ENCODE results near the gene MTA1.

MTA1 gene

DNA sequence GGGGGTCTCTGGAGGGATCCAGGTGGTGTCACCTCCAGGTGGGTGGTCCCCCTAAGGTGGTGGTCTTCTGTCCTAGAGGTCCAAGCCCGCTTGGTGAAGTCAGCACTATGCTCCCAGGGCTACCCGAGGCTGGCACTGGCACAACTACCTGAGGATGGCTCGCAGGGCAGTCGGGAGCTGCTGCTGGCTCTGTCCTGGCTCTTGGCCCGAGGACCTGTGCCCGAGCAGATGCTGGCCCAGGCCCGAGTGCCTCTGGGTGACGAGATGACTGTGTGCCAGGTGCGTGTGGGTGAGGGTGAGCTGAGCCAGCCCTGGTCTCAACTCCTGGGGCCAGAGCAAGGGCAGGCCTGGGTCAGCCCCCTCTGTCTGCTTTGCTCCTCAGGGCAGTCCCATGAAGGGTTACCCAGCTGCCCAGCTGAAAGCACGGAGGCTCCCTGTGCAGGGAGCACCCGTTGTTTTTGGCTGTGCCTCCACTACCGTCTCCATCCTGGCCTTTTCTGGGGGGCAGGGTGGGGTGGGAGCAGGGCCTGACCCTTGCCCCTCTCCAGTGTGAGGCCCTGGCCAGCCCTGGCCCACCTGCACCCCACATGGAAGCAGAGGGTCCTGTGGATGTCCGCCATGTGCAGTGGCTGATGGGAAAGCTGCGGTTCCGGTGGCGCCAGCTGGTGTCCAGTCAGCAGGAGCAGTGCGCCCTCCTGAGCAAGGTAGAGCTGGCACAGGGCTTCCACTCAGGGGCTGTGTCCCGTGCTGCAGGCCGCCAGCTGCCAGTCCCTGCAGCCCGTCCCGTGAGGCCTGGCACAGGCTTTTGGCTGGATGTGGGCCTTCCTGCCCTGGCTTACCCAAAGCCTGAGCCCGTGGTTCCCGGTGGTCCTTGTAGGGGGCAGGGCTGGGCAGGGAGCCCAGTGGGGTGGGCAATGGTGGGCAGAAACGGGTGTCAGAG, 72.7 kb downstream of the MTA1 start:
- Histone ChIP-seq H3K4me1 (ENCODE audit: insufficient read depth, low read length) (peaks cover 4% of the 10 kb centered on the region; the same call in 1 of the 2 replicates), H3K27ac (ENCODE audit: low read length) (no peak overlapping the region), H3K9me3 (ENCODE audit: insufficient read depth, low read depth, low read length) (no peaks in the 10 kb centered on the region), H3K9ac (ENCODE audit: low read depth, low read length) (no peak overlapping the region), H3K27me3 (ENCODE audit: insufficient read depth, low read length) (peaks cover 30% of the 10 kb centered on the region), H3K36me3 (ENCODE audit: insufficient read depth, low read depth, low read length) (no peaks in the 10 kb centered on the region), H3K4me3 (ENCODE audit: low read length) (peak overlapping the region; percentile 67; the same call in 1 of the 2 replicates)

DNA sequence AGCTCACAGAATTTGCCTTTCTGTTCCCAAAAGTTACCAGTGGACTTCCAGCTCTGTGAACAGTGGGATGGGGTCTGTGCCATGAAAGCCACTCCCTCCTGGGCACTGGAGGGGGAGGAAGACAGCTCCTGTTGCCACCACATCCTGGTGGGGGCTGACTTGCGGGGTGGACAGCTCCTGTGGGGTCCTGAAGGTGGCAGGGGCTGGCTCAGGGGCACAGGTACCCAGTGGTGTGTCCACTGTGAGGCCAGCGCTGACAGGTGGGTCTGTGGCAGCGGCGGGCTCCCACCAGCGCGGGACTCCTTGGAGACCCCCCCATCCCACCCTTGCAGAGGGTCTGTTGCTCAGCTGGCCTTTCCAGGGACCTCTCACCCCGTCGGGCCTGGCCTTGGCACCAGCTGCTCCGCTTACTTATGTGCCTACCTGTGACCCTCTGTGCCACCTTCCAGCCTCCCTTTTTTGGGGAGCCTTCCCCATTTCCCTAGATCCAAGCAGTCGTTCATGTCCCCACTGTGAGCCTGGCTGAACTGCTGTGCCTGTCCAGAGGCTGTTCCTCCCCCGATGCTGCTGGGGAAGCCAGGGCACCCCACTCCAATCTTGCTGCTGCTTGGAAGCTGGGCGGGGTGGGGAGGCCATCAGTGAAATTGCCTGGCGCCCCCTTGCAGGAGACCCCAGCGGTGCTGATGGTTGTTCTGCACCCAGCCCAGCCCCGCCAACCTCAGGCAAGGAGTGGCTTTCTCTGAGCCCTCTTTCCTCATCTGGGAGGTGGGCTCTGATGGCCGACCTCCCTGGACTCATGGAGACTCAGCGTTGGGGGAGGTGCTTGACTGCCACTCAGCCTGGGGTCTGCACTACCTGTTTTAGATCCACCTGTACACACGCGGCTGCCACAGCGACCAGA, 73.6 kb downstream of the MTA1 start:
- Histone ChIP-seq H3K27me3 (ENCODE audit: insufficient read depth, low read length) (peaks cover 21% of the 10 kb centered on the region), H3K4me1 (ENCODE audit: insufficient read depth, low read length) (peaks cover 4% of the 10 kb centered on the region; the same call in 1 of the 2 replicates), H3K36me3 (ENCODE audit: insufficient read depth, low read depth, low read length) (no peaks in the 10 kb centered on the region), H3K9me3 (ENCODE audit: insufficient read depth, low read depth, low read length) (no peaks in the 10 kb centered on the region), H3K9ac (ENCODE audit: low read depth, low read length) (no peak overlapping the region), H3K27ac (ENCODE audit: low read length) (no peak overlapping the region), H3K4me3 (ENCODE audit: low read length) (no peak overlapping the region)

DNA sequence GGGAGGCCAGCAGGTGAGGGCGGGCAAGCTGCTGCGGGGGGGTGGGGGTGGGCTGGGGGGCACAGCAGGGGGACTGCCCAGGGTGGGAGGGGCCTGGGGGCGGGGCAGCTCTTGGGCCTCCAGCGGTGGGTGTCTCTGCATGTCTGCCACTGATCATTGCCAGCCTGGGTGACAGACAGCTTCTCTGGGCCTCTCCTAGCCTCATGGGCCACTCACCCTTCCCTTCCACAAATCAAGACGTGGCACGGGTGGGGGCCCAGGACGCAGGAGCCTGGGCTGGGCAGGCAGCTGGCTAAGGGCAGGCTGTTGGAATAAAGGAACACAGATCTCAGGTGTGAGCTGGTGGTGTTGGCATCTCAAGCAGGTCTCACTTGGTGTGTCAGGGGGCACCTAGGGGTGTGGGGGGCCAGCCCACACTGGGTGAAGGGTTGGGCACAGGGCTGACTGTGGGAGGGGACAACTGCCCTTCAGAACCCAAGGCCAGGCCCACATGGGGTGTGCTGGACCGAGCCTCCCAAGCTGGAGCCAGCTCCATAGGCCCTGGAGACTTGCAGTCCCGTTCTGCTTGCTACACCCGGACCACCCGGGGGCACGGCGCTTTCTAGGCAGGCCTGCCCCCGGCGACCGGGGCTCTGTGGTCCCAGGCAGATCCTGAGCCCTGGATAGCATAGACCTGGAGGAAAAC, 74.4 kb downstream of the MTA1 start:
- no peak overlapping the region for H3K27ac ChIP-seq (ENCODE audit: low read length)
- peaks cover 12% of the 10 kb centered on the region for H3K27me3 ChIP-seq (ENCODE audit: insufficient read depth, low read length)
- peaks cover 4% of the 10 kb centered on the region; the same call in 1 of the 2 replicates for H3K4me1 ChIP-seq (ENCODE audit: insufficient read depth, low read length)
- no peaks in the 10 kb centered on the region for H3K36me3 ChIP-seq (ENCODE audit: insufficient read depth, low read depth, low read length)
- H3K9me3 ChIP-seq (ENCODE audit: insufficient read depth, low read depth, low read length), result no peaks in the 10 kb centered on the region
- no peak overlapping the region for H3K9ac ChIP-seq (ENCODE audit: low read depth, low read length)
- H3K4me3 ChIP-seq (ENCODE audit: low read length), result no peak overlapping the region

DNA sequence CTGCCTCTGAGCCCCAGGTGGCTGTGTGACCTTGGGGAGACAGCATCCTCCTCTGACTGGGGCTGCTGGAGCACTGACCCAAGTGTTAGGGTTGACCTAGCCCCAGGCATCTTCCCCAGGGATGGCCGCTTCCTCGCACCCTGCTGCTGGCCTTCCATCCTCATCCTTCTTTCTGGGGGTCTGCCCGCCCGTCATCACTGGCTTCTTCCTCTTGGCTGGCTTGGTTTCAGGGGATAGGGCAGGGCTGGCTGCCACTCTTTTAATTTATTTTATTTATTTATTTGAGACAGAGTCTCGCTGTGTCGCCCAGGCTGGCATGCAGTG, 74.9 kb downstream of the MTA1 start:
- no peak overlapping the region for H3K27ac ChIP-seq (ENCODE audit: low read length)
- no peak overlapping the region for H3K4me3 ChIP-seq (ENCODE audit: low read length)
- no peak overlapping the region for H3K9ac ChIP-seq (ENCODE audit: low read depth, low read length)
- H3K4me1 ChIP-seq (ENCODE audit: insufficient read depth, low read length), result no peaks in the 10 kb centered on the region
- no peaks in the 10 kb centered on the region for H3K9me3 ChIP-seq (ENCODE audit: insufficient read depth, low read depth, low read length)
- peaks cover 7% of the 10 kb centered on the region; the same call in 1 of the 2 replicates for H3K27me3 ChIP-seq (ENCODE audit: insufficient read depth, low read length)
- no peaks in the 10 kb centered on the region for H3K36me3 ChIP-seq (ENCODE audit: insufficient read depth, low read depth, low read length)

DNA sequence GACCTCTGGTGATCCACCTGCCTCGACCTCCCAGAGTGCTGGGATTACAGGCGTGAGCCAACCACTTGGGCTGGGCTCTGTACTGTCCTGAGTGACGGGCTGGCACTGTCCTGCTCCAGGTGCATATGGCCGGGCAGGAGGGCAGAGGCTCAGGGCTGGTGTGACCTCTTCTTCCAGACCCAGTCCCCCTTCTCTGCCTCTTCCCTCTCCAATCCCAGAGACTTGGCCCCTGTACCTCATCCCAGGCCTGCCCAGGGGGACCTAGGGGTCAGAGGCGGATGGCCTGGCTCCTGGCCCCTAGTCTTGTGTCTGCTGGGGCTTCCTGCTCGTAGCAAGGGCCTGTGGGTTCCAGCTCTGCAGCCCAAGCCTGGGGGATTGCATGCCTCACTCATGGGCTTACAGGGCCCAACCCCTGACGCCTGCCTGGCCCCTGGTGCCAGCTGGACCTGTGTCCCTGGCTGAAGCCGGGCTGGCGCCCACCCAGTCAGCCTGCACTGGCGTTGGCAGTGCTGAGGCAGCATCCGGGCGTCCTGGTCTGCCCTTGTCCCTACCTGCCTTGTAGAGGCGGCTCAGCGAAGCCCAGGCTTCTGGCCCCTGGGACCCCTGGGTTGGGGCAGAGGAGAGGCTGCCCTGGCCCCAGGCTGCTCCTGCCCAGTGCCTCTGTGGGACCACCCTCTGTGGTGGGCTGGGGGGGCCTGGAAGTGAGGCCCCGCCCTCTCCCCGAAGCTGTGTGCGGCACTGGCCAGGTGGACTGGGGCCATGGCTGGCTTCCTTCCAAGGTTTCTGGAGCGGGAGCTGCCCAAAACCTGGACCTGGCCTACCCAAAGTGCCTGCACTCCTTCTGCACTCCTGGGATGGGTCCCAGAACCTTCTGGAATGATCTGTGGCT, 75.7 kb downstream of the MTA1 start:
- Histone ChIP-seq H3K4me3 (ENCODE audit: low read length) (no peak overlapping the region), H3K9ac (ENCODE audit: low read depth, low read length) (no peak overlapping the region), H3K36me3 (ENCODE audit: insufficient read depth, low read depth, low read length) (no peaks in the 10 kb centered on the region), H3K4me1 (ENCODE audit: insufficient read depth, low read length) (no peaks in the 10 kb centered on the region), H3K9me3 (ENCODE audit: insufficient read depth, low read depth, low read length) (no peaks in the 10 kb centered on the region), H3K27me3 (ENCODE audit: insufficient read depth, low read length) (no peaks in the 10 kb centered on the region), H3K27ac (ENCODE audit: low read length) (no peak overlapping the region)

DNA sequence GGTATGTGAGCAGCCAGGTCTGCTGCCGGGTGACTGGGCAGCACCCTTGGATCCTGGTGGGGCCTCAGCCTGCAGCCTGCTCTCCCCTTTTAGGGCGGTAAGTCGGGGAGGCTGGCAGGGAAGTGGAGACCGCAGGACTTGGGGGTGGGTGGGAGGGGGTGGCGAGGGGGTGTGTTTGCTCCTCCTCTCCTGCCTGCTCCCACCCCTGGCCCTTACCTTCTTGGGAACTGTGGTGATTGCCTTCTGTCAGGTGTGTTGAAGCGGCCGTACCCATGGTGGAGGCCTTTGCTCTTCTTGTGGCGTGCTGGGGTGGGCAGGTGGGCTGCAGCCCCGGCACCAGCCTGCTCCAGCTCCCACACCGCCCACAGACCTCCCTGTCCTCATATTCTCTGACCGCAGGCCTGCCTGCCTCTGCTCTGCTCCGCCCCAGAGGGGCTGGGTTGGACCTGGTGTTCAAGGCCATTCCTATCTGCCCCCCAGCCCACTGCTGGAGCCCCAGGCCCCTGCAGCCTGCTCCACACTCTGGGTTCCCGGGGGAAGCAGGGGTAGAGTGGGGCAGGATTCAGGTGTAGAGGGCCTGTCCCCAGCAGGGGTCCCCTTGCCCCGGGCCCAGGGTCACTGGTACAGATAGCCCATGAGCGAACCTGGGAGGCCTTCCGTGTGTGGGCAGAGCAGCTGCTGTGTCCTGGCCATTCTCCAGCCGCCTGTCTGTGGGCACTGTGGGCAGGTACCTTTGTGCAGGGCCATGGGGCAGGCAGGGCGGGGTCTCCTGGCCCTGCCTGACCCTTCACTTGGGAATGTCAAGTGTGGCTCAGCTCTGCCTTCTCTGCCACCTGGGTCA, 76.6 kb downstream of the MTA1 start:
- Histone ChIP-seq H3K9me3 (ENCODE audit: insufficient read depth, low read depth, low read length) (no peaks in the 10 kb centered on the region), H3K4me3 (ENCODE audit: low read length) (no peak overlapping the region), H3K27me3 (ENCODE audit: insufficient read depth, low read length) (no peaks in the 10 kb centered on the region), H3K27ac (ENCODE audit: low read length) (no peak overlapping the region), H3K36me3 (ENCODE audit: insufficient read depth, low read depth, low read length) (no peaks in the 10 kb centered on the region), H3K4me1 (ENCODE audit: insufficient read depth, low read length) (no peaks in the 10 kb centered on the region), H3K9ac (ENCODE audit: low read depth, low read length) (no peak overlapping the region)

DNA sequence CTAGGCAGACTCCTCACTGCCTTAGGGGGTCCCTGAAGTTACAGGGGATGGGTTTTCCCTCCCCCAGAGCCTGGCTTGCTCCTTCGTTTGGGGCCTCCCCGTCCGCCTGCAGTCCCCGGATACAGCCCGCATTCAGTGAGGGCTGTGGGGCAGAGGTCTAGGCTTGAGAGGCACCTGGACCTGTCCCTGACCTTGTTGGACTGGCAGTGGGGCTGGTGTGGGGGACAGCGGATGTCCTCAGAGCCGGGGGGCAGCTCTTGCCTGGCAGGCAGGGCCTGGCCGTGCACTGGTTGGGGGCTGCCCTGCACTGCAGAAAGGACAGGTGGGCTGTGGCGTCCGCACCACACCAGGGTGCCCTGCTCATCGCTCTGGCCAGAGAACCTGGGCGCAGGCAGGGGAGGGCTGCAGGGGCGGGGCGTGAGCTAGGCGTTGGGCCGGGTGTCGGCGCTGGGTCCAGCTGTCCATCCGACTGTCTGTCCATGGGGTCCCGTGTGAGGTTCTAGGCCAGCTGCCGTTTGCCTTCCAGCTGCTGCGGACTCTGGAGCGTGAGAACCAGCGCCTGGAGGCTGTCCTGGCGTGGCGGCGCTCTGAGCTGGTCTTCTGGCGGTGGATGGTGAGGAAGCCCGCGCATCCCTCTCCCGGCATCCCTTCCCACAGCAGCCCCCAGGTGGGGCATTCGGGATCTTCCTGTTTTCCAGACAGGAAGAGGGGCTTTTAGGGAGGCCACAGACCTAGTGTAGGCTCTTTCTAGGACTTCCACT, 77.4 kb downstream of the MTA1 start:
- Histone ChIP-seq H3K4me1 (ENCODE audit: insufficient read depth, low read length) (no peaks in the 10 kb centered on the region), H3K9ac (ENCODE audit: low read depth, low read length) (no peak overlapping the region), H3K9me3 (ENCODE audit: insufficient read depth, low read depth, low read length) (no peaks in the 10 kb centered on the region), H3K27ac (ENCODE audit: low read length) (no peak overlapping the region), H3K27me3 (ENCODE audit: insufficient read depth, low read length) (no peaks in the 10 kb centered on the region), H3K36me3 (ENCODE audit: insufficient read depth, low read depth, low read length) (no peaks in the 10 kb centered on the region), H3K4me3 (ENCODE audit: low read length) (no peak overlapping the region)

DNA sequence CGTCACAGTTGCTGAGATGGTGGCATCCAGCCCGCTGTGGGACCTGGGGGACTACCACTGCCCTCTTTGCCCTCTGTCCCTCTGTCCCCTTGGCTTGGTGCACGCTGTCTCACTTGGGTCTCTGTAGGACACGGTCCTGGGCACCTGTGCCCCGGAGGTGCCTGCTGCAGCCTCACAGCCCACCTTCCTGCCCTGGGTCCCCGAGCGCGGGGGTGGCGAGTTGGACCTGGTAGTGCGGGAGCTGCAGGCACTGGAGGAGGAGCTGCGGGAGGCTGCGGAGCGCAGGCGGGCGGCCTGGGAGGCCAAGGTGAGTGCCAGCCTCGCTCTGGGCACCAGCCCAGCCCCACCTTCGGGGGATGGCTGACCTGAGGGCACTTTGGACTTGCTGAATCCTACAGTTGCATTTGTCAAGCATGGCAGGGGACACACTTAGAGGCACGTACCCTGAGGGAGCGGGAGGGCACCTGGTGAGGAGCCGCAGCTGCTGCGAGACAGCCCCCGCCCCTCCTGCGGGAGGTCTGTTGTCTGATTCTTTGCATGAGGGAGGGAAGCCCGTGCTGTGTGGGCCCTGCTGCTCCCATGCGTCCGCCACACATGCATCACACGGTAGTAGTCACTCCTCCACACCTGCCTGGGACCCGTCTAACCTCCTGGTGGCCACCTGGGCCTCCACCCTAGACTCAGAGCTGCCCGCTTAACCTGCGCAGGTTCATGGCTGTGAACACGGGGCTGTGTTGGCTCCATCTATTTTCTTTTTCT, 78.2 kb downstream of the MTA1 start:
- Histone ChIP-seq H3K27ac (ENCODE audit: low read length) (no peak overlapping the region), H3K4me1 (ENCODE audit: insufficient read depth, low read length) (no peaks in the 10 kb centered on the region), H3K4me3 (ENCODE audit: low read length) (no peak overlapping the region), H3K9ac (ENCODE audit: low read depth, low read length) (no peak overlapping the region), H3K9me3 (ENCODE audit: insufficient read depth, low read depth, low read length) (no peaks in the 10 kb centered on the region), H3K36me3 (ENCODE audit: insufficient read depth, low read depth, low read length) (no peaks in the 10 kb centered on the region), H3K27me3 (ENCODE audit: insufficient read depth, low read length) (no peaks in the 10 kb centered on the region)

DNA sequence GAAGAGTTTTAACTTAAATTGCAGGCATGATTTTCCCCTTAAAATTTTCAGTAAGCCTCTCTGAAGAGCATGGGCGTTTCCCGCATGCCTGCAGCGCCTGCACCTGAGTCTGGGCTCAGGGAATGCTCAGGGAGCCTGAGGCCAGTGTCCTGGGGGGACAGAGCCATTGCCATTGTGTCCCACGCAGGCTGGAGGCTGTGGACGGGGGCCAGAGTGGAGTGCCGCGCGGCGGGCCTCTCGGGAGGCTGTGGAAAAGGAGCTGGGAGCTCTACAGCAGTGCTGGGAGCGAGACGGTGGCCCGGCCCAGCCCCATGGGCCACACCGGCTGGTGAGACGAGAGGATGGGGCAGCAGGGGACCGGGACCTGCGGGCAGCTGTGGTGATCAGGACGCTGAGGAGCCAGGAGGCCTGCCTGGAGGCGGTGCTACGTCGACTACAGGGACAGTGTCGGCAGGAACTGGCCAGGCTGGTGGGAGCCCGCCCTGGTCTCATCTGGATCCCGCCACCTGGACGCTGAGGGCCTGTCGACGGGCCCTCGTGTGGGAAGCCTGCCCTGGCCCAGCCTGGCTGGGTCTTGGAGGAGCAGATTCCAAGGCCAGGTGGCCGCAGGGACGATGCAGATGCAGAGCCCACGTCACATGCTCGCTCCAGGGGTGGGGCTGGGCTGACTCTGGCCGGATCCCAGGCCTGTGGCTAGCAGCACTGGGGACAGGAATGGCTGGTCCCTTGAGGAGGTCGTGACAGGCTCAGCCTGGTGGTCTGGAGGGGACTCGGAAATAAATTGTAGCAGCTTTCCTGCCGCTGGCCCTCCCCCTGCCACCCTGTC, 79.0 kb downstream of the MTA1 start:
- Histone ChIP-seq H3K4me1 (ENCODE audit: insufficient read depth, low read length) (no peaks in the 10 kb centered on the region), H3K4me3 (ENCODE audit: low read length) (no peak overlapping the region), H3K36me3 (ENCODE audit: insufficient read depth, low read depth, low read length) (no peaks in the 10 kb centered on the region), H3K9me3 (ENCODE audit: insufficient read depth, low read depth, low read length) (no peaks in the 10 kb centered on the region), H3K27me3 (ENCODE audit: insufficient read depth, low read length) (no peaks in the 10 kb centered on the region), H3K27ac (ENCODE audit: low read length) (no peak overlapping the region), H3K9ac (ENCODE audit: low read depth, low read length) (no peak overlapping the region)

All from iPS-20b (cell line).